SK-N-SH treated with all-trans-retinoic acid at 6 μM for 48 hours (cell line): ENCODE data around the gene HBS1L.
"Not testable (repeated sequence)": the region's sequence is repeated elsewhere in the genome, so short reads cannot be mapped to it uniquely, and the experiment has no call there.

ENCODE experiments used
- ATAC-seq: fragments of 200-7000 bp; cut with Tn5 transposase; 3 replicates; pipeline ENCODE4 v1.9.1; 2020; ENCODE audit warnings: mild to moderate bottlenecking, moderate library complexity
- ARNTL ChIP-seq: fragments of 450-650 bp; formaldehyde crosslinking; IDR thresholded peaks from 2 replicates; pipeline ENCODE4 v1.5.0; 2020; ENCODE audit warnings: low read depth, mild to moderate bottlenecking, moderate library complexity, borderline replicate concordance
- BACH2 ChIP-seq: fragments of 250-450 bp; sonication (Bioruptor Pico); IDR thresholded peaks from 2 replicates; pipeline ENCODE4 v1.9.0; 2021; ENCODE audit warnings: mild to moderate bottlenecking, borderline replicate concordance
- CREB5 ChIP-seq: fragments of 250-450 bp; sonication (Bioruptor Pico); IDR thresholded peaks from 2 replicates; pipeline ENCODE4 v1.5.1; 2020; ENCODE audit warnings: low read depth, mild to moderate bottlenecking, moderate library complexity
- CSDC2 ChIP-seq: fragments of 250-450 bp; sonication (Bioruptor Pico); IDR thresholded peaks from 2 replicates; pipeline ENCODE4 v1.5.0; 2020; ENCODE audit warnings: mild to moderate bottlenecking, moderate library complexity
- ESRRG ChIP-seq: fragments of 250-450 bp; sonication (Bioruptor Pico); IDR thresholded peaks from 2 replicates; pipeline ENCODE4 v1.6.1; 2021; ENCODE audit warnings: mild to moderate bottlenecking
- GLIS3 ChIP-seq: fragments of 250-450 bp; sonication (Bioruptor Pico); IDR thresholded peaks from 2 replicates; pipeline ENCODE4 v1.5.0; 2020; ENCODE audit warnings: mild to moderate bottlenecking, moderate library complexity
- OSR1 ChIP-seq: fragments of 250-450 bp; sonication (Bioruptor Pico); IDR thresholded peaks from 2 replicates; pipeline ENCODE4 v1.8.0; 2022; ENCODE audit warnings: moderate library complexity, mild to moderate bottlenecking, inconsistent platforms
- PATZ1 ChIP-seq: fragments of 250-450 bp; sonication (Bioruptor Pico); IDR thresholded peaks from 2 replicates; pipeline ENCODE4 v1.8.0; 2020; ENCODE audit warnings: mild to moderate bottlenecking, moderate library complexity, borderline replicate concordance
- POU6F1 ChIP-seq: fragments of 250-450 bp; sonication (Bioruptor Pico); IDR thresholded peaks from 2 replicates; pipeline ENCODE4 v1.8.0; 2021; ENCODE audit warnings: low read depth, mild to moderate bottlenecking, moderate library complexity, borderline replicate concordance
- PPARA ChIP-seq: fragments of 250-450 bp; sonication (Bioruptor Pico); IDR thresholded peaks from 2 replicates; pipeline ENCODE4 v1.5.0; 2020; ENCODE audit warnings: mild to moderate bottlenecking, borderline replicate concordance
- RARB ChIP-seq: fragments of 250-450 bp; sonication (Bioruptor Pico); IDR thresholded peaks from 2 replicates; pipeline ENCODE4 v1.8.0; 2021; ENCODE audit warnings: mild to moderate bottlenecking, moderate library complexity
- SNAI2 ChIP-seq: fragments of 250-450 bp; sonication (Bioruptor Pico); IDR thresholded peaks from 2 replicates; pipeline ENCODE4 v1.5.0; 2020; ENCODE audit warnings: mild to moderate bottlenecking, moderate library complexity
- TCF4 ChIP-seq: fragments of 250-450 bp; sonication (Bioruptor Pico); IDR thresholded peaks from 2 replicates; pipeline ENCODE4 v1.8.0; 2021; ENCODE audit warnings: mild to moderate bottlenecking, moderate library complexity, borderline replicate concordance
- TOX ChIP-seq: fragments of 250-450 bp; sonication (Bioruptor Pico); IDR thresholded peaks from 2 replicates; pipeline ENCODE4 v1.8.0; 2021; ENCODE audit warnings: mild to moderate bottlenecking, moderate library complexity, borderline replicate concordance
- TSHZ2 ChIP-seq: fragments of 250-450 bp; sonication (Bioruptor Pico); IDR thresholded peaks from 2 replicates; pipeline ENCODE4 v1.5.0; 2020; ENCODE audit warnings: mild to moderate bottlenecking, moderate library complexity
- ZC3H10 ChIP-seq: fragments of 250-450 bp; sonication (Bioruptor Pico); IDR thresholded peaks from 2 replicates; pipeline ENCODE4 v1.5.1; 2021; ENCODE audit warnings: mild to moderate bottlenecking, moderate library complexity
- ZFP3 ChIP-seq: fragments of 250-450 bp; sonication (Bioruptor Pico); IDR thresholded peaks from 2 replicates; pipeline ENCODE4 v1.5.0; 2020; ENCODE audit warnings: mild to moderate bottlenecking, moderate library complexity
- ZFP30 ChIP-seq: fragments of 450-650 bp; formaldehyde crosslinking; IDR thresholded peaks from 2 replicates; pipeline ENCODE4 v1.5.0; 2022; ENCODE audit warnings: mild to moderate bottlenecking, moderate library complexity
- ZNF565 ChIP-seq: fragments of 450-650 bp; formaldehyde crosslinking; conservative IDR thresholded peaks from 2 replicates; pipeline ENCODE4 v1.5.0; 2020; ENCODE audit warnings: low read depth, mild to moderate bottlenecking, moderate library complexity
- ZNF70 ChIP-seq: fragments of 450-650 bp; formaldehyde crosslinking; IDR thresholded peaks from 2 replicates; pipeline ENCODE4 v1.5.0; 2020; ENCODE audit warnings: mild to moderate bottlenecking, moderate library complexity
- ZNF8 ChIP-seq: fragments of 450-650 bp; formaldehyde crosslinking; IDR thresholded peaks from 2 replicates; pipeline ENCODE4 v1.5.0; 2020; ENCODE audit warnings: mild to moderate bottlenecking, moderate library complexity

The HBS1L gene

GRCh38 chr6:135060076-135060475 is 5.5 kb upstream of the HBS1L start:
- ATAC-seq, result no peak
- TF ChIP-seq POU6F1 (CRISPR knock-in tag) (no peak), ZFP30 (CRISPR knock-in tag) (no peak), ARNTL (no peak), ESRRG (CRISPR knock-in tag) (no peak), ZNF565 (CRISPR knock-in tag) (no peak), TCF4 (no peak), TOX (CRISPR knock-in tag) (no peak), SNAI2 (CRISPR knock-in tag) (no peak), RARB (no peak), PPARA (CRISPR knock-in tag) (no peak), ZFP3 (no peak), CSDC2 (CRISPR knock-in tag) (no peak), CREB5 (CRISPR knock-in tag) (no peak), OSR1 (CRISPR knock-in tag) (no peak), ZC3H10 (CRISPR knock-in tag) (no peak)

- ATAC-seq, result not testable (repeated sequence)
These were observed 3.7 kb upstream of the HBS1L start for GRCh38 chr6:135058299-135058698.

GRCh38 chr6:135056632-135057031 is 2.0 kb upstream of the HBS1L start:
- ATAC-seq, result no peak
- TF ChIP-seq POU6F1 (CRISPR knock-in tag) (no peak), TSHZ2 (CRISPR knock-in tag) (no peak), ARNTL (no peak), BACH2 (CRISPR knock-in tag) (no peak), CREB5 (CRISPR knock-in tag) (no peak), SNAI2 (CRISPR knock-in tag) (no peak), ZNF70 (CRISPR knock-in tag) (no peak), PATZ1 (CRISPR knock-in tag) (no peak), ZNF8 (CRISPR knock-in tag) (no peak), ZC3H10 (CRISPR knock-in tag) (no peak), TOX (CRISPR knock-in tag) (no peak), OSR1 (CRISPR knock-in tag) (no peak), GLIS3 (CRISPR knock-in tag) (no peak), RARB (no peak), ZFP30 (CRISPR knock-in tag) (no peak), ZNF565 (CRISPR knock-in tag) (no peak), ESRRG (CRISPR knock-in tag) (no peak)
- TF ChIP-seq, all 23 proteins: peak for 0
